Transverse colon (tissue), 4 donors: Measurements from ENCODE around the gene PLPP1. TPM values are rescaled to one million over a fixed set of nuclear protein-coding genes. Genes with fewer than 3 reads are reported as not detected.
"Not testable (repeated sequence)": the region's sequence is repeated elsewhere in the genome, so short reads cannot be mapped to it uniquely, and the experiment has no call there.

Experiments
- DNase-seq: peaks from one replicate; pipeline ENCODE4 v3.0.0-alpha.2; 2019
- H3K27ac ChIP-seq, 4 donors: fragments of 200-600 bp; sonication (generic); 2 replicates each; pipeline ENCODE4 v1.5.1; 2016 to 2018; ENCODE audit warnings: inconsistent platforms in 4 of 4
- H3K27me3 ChIP-seq: fragments of 200-600 bp; sonication (generic); 2 replicates; pipeline ENCODE4 v1.5.1; 2017; ENCODE audit warnings: inconsistent platforms
- H3K36me3 ChIP-seq, 4 donors: fragments of 200-600 bp; sonication (generic); 2 replicates each; pipeline ENCODE4 v1.5.1; 2017 to 2019; ENCODE audit warnings: inconsistent platforms in 4 of 4
- H3K4me1 ChIP-seq, 4 donors: fragments of 200-600 bp; sonication (generic); 2 replicates each; pipeline ENCODE4 v1.5.1; 2017 to 2020; ENCODE audit warnings: inconsistent platforms in 4 of 4
- H3K4me3 ChIP-seq, 4 donors: fragments of 200-600 bp; sonication (generic); 1 replicate in 1 of 4; 2 replicates in 3 of 4; pipeline versions ENCODE4 v1.5.1 to v1.6.1; 2017 to 2019; ENCODE audit warnings: inconsistent platforms in 4 of 4
- H3K9me3 ChIP-seq, 2 donors: fragments of 200-600 bp; sonication (generic); 2 replicates each; pipeline ENCODE4 v1.5.1; 2017 to 2019; ENCODE audit warnings: inconsistent platforms in 2 of 2
- EP300 ChIP-seq: sonication (generic); formaldehyde crosslinking; IDR thresholded peaks from one replicate; pipeline ENCODE4 v1.6.1; 2017; ENCODE audit warnings: antibody characterized with exemption, low read depth
- POLR2A ChIP-seq: fragments of 450-650 bp; IDR thresholded peaks from one replicate; pipeline ENCODE4 v1.6.1; 2016; ENCODE audit warnings: antibody characterized with exemption, mild to moderate bottlenecking, moderate library complexity
- POLR2AphosphoS5 ChIP-seq, 3 donors: sonication (generic); formaldehyde crosslinking; IDR thresholded peaks; one replicate each; pipeline ENCODE4 v1.6.1; 2016; ENCODE audit warnings: antibody characterized with exemption in 3 of 3
- WGBS, 2 donors: methylation state at CpG; one replicate each; pipeline ENCODE4 v1.1.5; 2018; ENCODE audit warnings: low coverage in 1 of 2; 5-methylcytosine and 5-hydroxymethylcytosine counted together
- in situ Hi-C, 4 donors: fragments of 200-750 bp; cut with MboI; loops; one replicate each; pipeline versions ENCODE4 v1.15.0 to v1.15.1; 2017; ENCODE audit warnings: low sequenced_read_pairs in 3 of 4, low pct_ligation_motif_present in 1 of 4, low pct_unique_long_range_greater_than_20kb in 1 of 4
- intact Hi-C: fragments of 100-400 bp; cut with DNase I; formaldehyde crosslinking; loops from one replicate; pipeline ENCODE4 v1.15.1; 2023; ENCODE audit warnings: low total_unique reads
- total RNA-seq, 4 donors: library from RNA; depleted of rRNA; stranded (reverse); fragments of >200 nt; gene quantifications; one replicate each; pipeline ENCODE4 v1.1.0, GENCODE V29; 2016
- TF ChIP-seq, protein P1 (sequence below), 5 experiments: fragments of 200-600 bp in 3 of 5; fragments of 450-650 bp in 2 of 5; sonication (generic) in 3 of 5; IDR thresholded peaks; 1 replicate in 2 of 5; 2 replicates in 3 of 5; pipeline ENCODE4 v1.5.1; 2016 to 2017; ENCODE audit warnings: antibody characterized with exemption in 5 of 5, inconsistent platforms in 3 of 5, mild to moderate bottlenecking in 2 of 5, moderate library complexity in 1 of 5

PLPP1 gene
- total RNA-seq, 4 donors from 2014 or later = 222 to 335 (median 288) TPM

DNA sequence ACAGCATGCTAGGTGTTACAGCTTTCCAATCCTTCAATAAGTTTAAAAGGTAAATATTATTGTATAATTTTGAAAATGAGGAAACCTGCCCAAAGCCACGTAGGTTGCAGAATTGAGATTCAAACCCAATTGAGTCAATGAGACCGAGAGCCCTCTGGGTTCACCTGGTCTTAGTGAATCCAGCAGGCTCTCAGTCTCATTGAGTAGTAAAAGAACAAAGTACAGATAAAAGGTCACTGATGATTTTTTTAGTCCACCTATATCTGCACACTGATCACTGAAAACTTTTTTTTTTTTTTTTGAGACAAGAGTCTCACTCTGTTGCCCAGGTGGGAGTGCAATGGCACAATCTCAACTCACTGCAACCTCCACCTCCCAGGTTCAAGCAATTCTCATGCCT is 27.2 kb downstream of the PLPP1 start:
- H3K4me1 ChIP-seq = peaks cover 17 to 66% (median 51%) of the 10 kb centered on the region in 4 donors
- peak overlapping the region in 1 of 4 donors; percentile 11 for H3K27ac ChIP-seq
- no peaks in the 10 kb centered on the region for H3K27me3 ChIP-seq
- TF ChIP-seq, protein P1, sequence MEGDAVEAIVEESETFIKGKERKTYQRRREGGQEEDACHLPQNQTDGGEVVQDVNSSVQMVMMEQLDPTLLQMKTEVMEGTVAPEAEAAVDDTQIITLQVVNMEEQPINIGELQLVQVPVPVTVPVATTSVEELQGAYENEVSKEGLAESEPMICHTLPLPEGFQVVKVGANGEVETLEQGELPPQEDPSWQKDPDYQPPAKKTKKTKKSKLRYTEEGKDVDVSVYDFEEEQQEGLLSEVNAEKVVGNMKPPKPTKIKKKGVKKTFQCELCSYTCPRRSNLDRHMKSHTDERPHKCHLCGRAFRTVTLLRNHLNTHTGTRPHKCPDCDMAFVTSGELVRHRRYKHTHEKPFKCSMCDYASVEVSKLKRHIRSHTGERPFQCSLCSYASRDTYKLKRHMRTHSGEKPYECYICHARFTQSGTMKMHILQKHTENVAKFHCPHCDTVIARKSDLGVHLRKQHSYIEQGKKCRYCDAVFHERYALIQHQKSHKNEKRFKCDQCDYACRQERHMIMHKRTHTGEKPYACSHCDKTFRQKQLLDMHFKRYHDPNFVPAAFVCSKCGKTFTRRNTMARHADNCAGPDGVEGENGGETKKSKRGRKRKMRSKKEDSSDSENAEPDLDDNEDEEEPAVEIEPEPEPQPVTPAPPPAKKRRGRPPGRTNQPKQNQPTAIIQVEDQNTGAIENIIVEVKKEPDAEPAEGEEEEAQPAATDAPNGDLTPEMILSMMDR (IDR thresholded peaks at IDR 0.05) = no peak
- TF ChIP-seq POLR2AphosphoS5 (IDR thresholded peaks at IDR 0.05) = no peak
- TF ChIP-seq POLR2A = no peak
- no peak for TF ChIP-seq EP300
- H3K36me3 ChIP-seq = no peaks in the 10 kb centered on the region
- H3K4me3 ChIP-seq = no peak overlapping the region
- WGBS, 2 donors = 80 to 90% methylated on average over 1 to 2 of the region's 2 CpGs
- in situ Hi-C loops = no loop called here
- intact Hi-C loops = no loop called here
- H3K9me3 ChIP-seq = no peaks in the 10 kb centered on the region
- DNase-seq = no peak

DNA sequence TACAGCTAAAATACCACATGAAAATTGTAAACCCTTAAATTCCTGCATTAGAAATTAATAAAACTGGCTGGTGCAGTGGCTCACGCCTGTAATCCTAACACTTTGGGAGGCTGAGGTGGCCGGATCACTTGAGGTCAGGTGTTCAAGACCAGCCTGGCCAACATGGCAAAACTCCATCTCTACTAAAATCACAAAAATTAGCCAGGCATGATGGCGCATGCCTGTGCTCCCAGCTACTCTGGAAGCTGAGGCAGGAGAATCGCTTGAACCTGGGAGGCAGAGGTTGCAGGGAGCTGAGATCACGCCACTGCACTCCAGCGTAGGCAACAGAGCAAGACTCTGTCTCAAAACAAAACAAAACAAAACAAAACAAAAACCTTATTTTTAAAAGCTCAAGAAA is 29.1 kb downstream of the PLPP1 start:
- H3K27ac ChIP-seq, H3K36me3 ChIP-seq, H3K4me3 ChIP-seq, in situ Hi-C loops, H3K27me3 ChIP-seq, intact Hi-C loops, DNase-seq, H3K9me3 ChIP-seq: not testable (repeated sequence)
- H3K4me1 ChIP-seq = peaks cover 11 to 70% (median 53%) of the 10 kb centered on the region in 4 donors
- 92% methylated on average over 6 of the region's 6 CpGs; no CpG with 5 or more reads in 1 of the 2 donors for WGBS, 2 donors

DNA sequence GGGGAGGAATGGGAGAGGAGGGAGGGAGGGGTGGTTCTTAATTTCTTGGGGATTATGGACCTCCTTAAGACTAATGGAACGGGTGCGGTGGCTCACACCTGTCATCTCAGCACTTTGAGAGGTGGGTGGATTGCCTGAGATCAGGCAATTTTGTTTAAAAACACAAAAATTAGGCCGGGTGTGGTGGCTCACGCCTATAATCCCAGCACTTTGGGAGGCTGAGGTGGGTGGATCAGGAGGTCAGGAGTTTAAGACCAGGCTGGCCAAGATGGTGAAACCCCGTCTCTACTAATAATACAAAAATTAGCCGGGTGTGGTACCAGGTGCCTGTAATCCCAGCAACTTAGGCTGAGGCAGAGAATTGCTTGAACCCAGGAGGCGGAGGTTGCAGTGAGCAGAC is 30.8 kb downstream of the PLPP1 start:
- H3K4me1 ChIP-seq = peaks cover 9 to 65% (median 39%) of the 10 kb centered on the region in 4 donors
- H3K27me3 ChIP-seq, DNase-seq, intact Hi-C loops, H3K4me3 ChIP-seq, H3K9me3 ChIP-seq, H3K27ac ChIP-seq, H3K36me3 ChIP-seq, in situ Hi-C loops: not testable (repeated sequence)
- 91 to 94% methylated on average over 6 to 7 of the region's 7 CpGs for WGBS, 2 donors

DNA sequence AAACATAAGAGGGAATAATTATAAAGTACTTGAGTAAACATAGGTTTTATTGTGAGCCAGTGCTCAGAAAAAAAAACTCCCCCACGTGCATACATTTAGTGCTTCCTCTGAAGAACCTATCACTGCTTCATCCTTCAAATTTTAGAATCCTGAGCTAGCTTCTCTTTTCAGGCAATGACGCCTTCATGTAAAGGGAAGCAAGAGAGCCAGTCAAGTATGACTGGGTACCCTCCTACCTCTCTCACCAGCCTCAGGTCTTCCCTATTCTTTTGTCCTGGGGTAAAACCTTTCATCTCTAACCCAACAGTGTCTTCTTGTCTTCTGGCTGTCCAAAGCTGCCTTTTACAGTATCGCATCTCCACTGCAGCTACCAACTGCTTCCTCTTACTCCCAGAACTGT is 32.0 kb downstream of the PLPP1 start:
- Histone ChIP-seq H3K4me3 (no peak overlapping the region), H3K36me3 (no peaks in the 10 kb centered on the region), H3K27me3 (no peaks in the 10 kb centered on the region), H3K9me3 (no peaks in the 10 kb centered on the region), H3K27ac (peak overlapping the region in 1 of 4 donors; percentile 9), H3K4me1 (peaks cover 14 to 65% (median 39%) of the 10 kb centered on the region in 4 donors)
- TF ChIP-seq POLR2A (no peak), EP300 (no peak)
- TF ChIP-seq, protein P1 (IDR thresholded peaks at IDR 0.05) = no peak
- DNase-seq = no peak
- intact Hi-C loops = no loop called here
- in situ Hi-C loops = no loop called here
- 60 to 69% methylated on average over 3 of the region's 3 CpGs for WGBS, 2 donors

DNA sequence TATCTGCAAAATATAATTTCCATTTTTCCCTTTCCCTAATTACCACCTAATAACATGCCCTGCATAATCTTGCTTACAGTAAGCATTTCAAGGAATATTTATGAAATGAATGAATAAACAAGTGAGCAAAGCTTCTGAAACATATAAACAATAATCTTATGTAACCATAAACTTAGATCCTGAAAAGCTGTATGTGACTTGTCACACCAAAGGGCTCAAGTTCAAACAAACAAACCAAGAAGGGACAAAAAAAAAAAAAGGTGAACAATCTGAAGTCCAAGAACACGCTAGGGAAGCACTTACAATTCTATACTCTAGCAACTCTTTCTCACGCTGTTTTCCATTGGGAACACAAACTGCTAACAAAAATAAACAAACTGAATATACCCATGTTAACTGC is 36.3 kb downstream of the PLPP1 start:
- intact Hi-C loops (no loop called here), in situ Hi-C loops (no loop called here)
- Histone ChIP-seq H3K27ac (peak overlapping the region in 2 of 4 donors; percentile 5 to 9), H3K9me3 (no peaks in the 10 kb centered on the region), H3K4me1 (peaks cover 19 to 63% (median 34%) of the 10 kb centered on the region in 4 donors), H3K36me3 (no peaks in the 10 kb centered on the region), H3K27me3 (no peaks in the 10 kb centered on the region), H3K4me3 (no peak overlapping the region)
- TF ChIP-seq EP300 = no peak
- TF ChIP-seq POLR2AphosphoS5 (IDR thresholded peaks at IDR 0.05) = no peak
- TF ChIP-seq POLR2A = no peak
- TF ChIP-seq, protein P1 (IDR thresholded peaks at IDR 0.05) = no peak
- DNase-seq = no peak
- WGBS, 2 donors = 61% methylated on average over 2 of the region's 2 CpGs; no CpG with 5 or more reads in 1 of the 2 donors
